Right lobe of liver (tissue), 6 donors: ENCODE measurements around the gene GSC. TPM values are rescaled to one million over a fixed set of nuclear protein-coding genes. Genes with fewer than 3 reads are reported as not detected.
A peak's percentile ranks its signal among the peaks of the same experiment; 100 is the strongest.

ENCODE experiments used
- ATAC-seq, 4 donors: fragments of 200-7000 bp; cut with Tn5 transposase; one replicate each; pipeline ENCODE4 v1.9.1; 2020; ENCODE audit warnings: mild to moderate bottlenecking in 4 of 4, moderate library complexity in 4 of 4
- DNase-seq, 3 donors: peaks; one replicate each; pipeline ENCODE4 v3.0.0-alpha.2; 2020
- H3K27ac ChIP-seq, 3 donors: fragments of 200-600 bp; one replicate each; pipeline ENCODE4 v1.8.0; 2022
- H3K27me3 ChIP-seq, 2 donors: fragments of 200-600 bp; one replicate each; pipeline ENCODE4 v1.8.0; 2022
- H3K36me3 ChIP-seq, 4 donors: fragments of 200-600 bp; sonication (generic) in 1 of 4; one replicate each; pipeline versions ENCODE4 v1.5.1 to v1.8.0; 2017 to 2022; ENCODE audit warnings: control low read depth in 1 of 4
- H3K4me1 ChIP-seq, 4 donors: fragments of 200-600 bp; sonication (generic) in 1 of 4; one replicate each; pipeline versions ENCODE4 v1.5.1 to v1.8.0; 2017 to 2022; ENCODE audit warnings: control low read depth in 1 of 4
- H3K4me3 ChIP-seq, 3 donors: fragments of 200-600 bp; one replicate each; pipeline ENCODE4 v1.8.0; 2022
- H3K9me3 ChIP-seq, 4 donors: fragments of 200-600 bp; sonication (generic) in 1 of 4; one replicate each; pipeline versions ENCODE4 v1.5.1 to v1.8.0; 2017 to 2022; ENCODE audit warnings: control low read depth in 1 of 4
- CTCF ChIP-seq, 4 donors: fragments of 200-600 bp in 3 of 4; fragments of 450-650 bp in 1 of 4; IDR thresholded peaks; one replicate each; pipeline versions ENCODE4 v1.5.1 to v1.8.0; 2016 to 2022; ENCODE audit warnings: antibody characterized with exemption in 4 of 4, mild to moderate bottlenecking in 2 of 4
- POLR2A ChIP-seq: fragments of 450-650 bp; IDR thresholded peaks from one replicate; pipeline ENCODE4 v1.6.1; 2017; ENCODE audit warnings: antibody characterized with exemption, mild to moderate bottlenecking
- WGBS: methylation state at CpG from one replicate; pipeline ENCODE4 v1.1.6; 2018; ENCODE audit warnings: low coverage, low lambda C conversion rate; ENCODE audit not compliant: insufficient coverage; ENCODE audit errors: missing lambda C conversion rate; 5-methylcytosine and 5-hydroxymethylcytosine counted together
- intact Hi-C, 2 donors: fragments of 100-400 bp; cut with DNase I; formaldehyde crosslinking; loops; one replicate each; pipeline versions ENCODE4 v1.11.2 to v1.14.1; 2022
- total RNA-seq, 6 experiments: library from RNA; depleted of rRNA in 2 of 6; stranded (reverse); fragments of >200 nt in 2 of 6; fragmentation: NEBNext Ultra II Directional in 3 of 6; extraction: Animal tissue kit (Norgen Biotek cat#: 25700) in 3 of 6; gene quantifications; one replicate each; pipeline versions ENCODE4 v1.1.0 to v1.2.4, GENCODE V29; 2016 to 2023
- donor health status: DM: no; HTN: yes; CAD: no.
- donor health status: DM: no; HTN: no; CAD: no.
- donor health status: DM: no; HTN: no; CAD: no.
- donor health status: DM: no; HTN: yes; CAD: no.
- donor health status: DM: no; HTN: yes; CAD: no.

The GSC gene
- total RNA-seq, 6 experiments from 2014 or later, result not detected

- Histone ChIP-seq H3K27ac (no peak overlapping the region), H3K9me3 (no peaks in the 10 kb centered on the region), H3K27me3 (peaks cover 22 to 59% of the 10 kb centered on the region in 2 donors), H3K36me3 (no peaks in the 10 kb centered on the region), H3K4me1 (peaks cover 0 to 20% (median 0%) of the 10 kb centered on the region in 4 donors), H3K4me3 (no peak overlapping the region)
- intact Hi-C loops, result no loop called here
- WGBS, result 8% methylated on average over 37 of the region's 54 CpGs
- DNase-seq, result no peak
- no peak for ATAC-seq
- no peak for TF ChIP-seq POLR2A
- no peak for TF ChIP-seq CTCF (IDR thresholded peaks at IDR 0.05)
Measured at GRCh38 chr14:94771158-94771905, 1.4 kb upstream of the GSC start.

- intact Hi-C loops, result no loop called here
- Histone ChIP-seq H3K27ac (no peak overlapping the region), H3K9me3 (no peaks in the 10 kb centered on the region), H3K36me3 (no peaks in the 10 kb centered on the region), H3K27me3 (peaks cover 18 to 60% of the 10 kb centered on the region in 2 donors), H3K4me1 (peaks cover 0 to 20% (median 0%) of the 10 kb centered on the region in 4 donors), H3K4me3 (no peak overlapping the region)
- DNase-seq (no peak), ATAC-seq (no peak)
- no peak for TF ChIP-seq POLR2A
- TF ChIP-seq CTCF (IDR thresholded peaks at IDR 0.05), result no peak
- 27% methylated on average over 9 of the region's 9 CpGs for WGBS
Measured at GRCh38 chr14:94770815-94771157, 873 bp upstream of the GSC start.

- no peak for DNase-seq
- Histone ChIP-seq H3K27ac (no peak overlapping the region), H3K9me3 (no peaks in the 10 kb centered on the region), H3K36me3 (no peaks in the 10 kb centered on the region), H3K4me1 (peaks cover 0 to 20% (median 0%) of the 10 kb centered on the region in 4 donors), H3K4me3 (peak overlapping the region in 2 of 3 donors; percentile 41 to 47), H3K27me3 (peaks cover 17 to 60% of the 10 kb centered on the region in 2 donors)
- intact Hi-C loops, result no loop called here
- 5% methylated on average over 18 of the region's 18 CpGs for WGBS
- ATAC-seq, result no peak
- TF ChIP-seq POLR2A (no peak), CTCF (IDR thresholded peaks at IDR 0.05) (no peak)
Measured at GRCh38 chr14:94770251-94770749, 387 bp upstream of the GSC start.

GRCh38 chr14:94768521-94769390, 1.2 kb downstream of the GSC start:
- 4% methylated on average over 47 of the region's 82 CpGs for WGBS
- TF ChIP-seq CTCF (IDR thresholded peaks at IDR 0.05) (no peak), POLR2A (no peak)
- Histone ChIP-seq H3K9me3 (no peaks in the 10 kb centered on the region), H3K27ac (no peak overlapping the region), H3K36me3 (no peaks in the 10 kb centered on the region), H3K4me3 (no peak overlapping the region), H3K4me1 (peaks cover 0 to 20% (median 0%) of the 10 kb centered on the region in 4 donors), H3K27me3 (peaks cover 16 to 58% of the 10 kb centered on the region in 2 donors)
- ATAC-seq, result peak in 2 of 4 donors; percentile 15 to 17
- intact Hi-C loops, result no loop called here
- DNase-seq, result no peak
